Liver (tissue), 9 donors: ENCODE results near the gene ALCAM. TPM values are rescaled to one million over a fixed set of nuclear protein-coding genes. Genes with fewer than 3 reads are reported as not detected.

Experiments
- DNase-seq: peaks from one replicate; pipeline ENCODE4 v3.0.0-alpha.2; 2017; ENCODE audit warnings: low spot score
- H3K27ac ChIP-seq, 2 donors: one replicate each; pipeline ENCODE4 v1.7.0; 2013; ENCODE audit warnings: inconsistent platforms in 2 of 2, low read length in 2 of 2, control low read depth in 1 of 2, low read depth in 1 of 2, mild to moderate bottlenecking in 1 of 2
- H3K27me3 ChIP-seq, 4 donors: one replicate each; pipeline versions ENCODE4 v1.6.1 to v1.7.0; 2013; ENCODE audit warnings: low read length in 3 of 4, inconsistent platforms in 1 of 4, mild to moderate bottlenecking in 1 of 4, moderate library complexity in 1 of 4; ENCODE audit not compliant: control insufficient read depth in 4 of 4, insufficient read depth in 4 of 4
- H3K36me3 ChIP-seq, 4 donors: one replicate each; pipeline versions ENCODE4 v1.6.1 to v1.7.0; 2013; ENCODE audit warnings: low read length in 3 of 4, mild to moderate bottlenecking in 3 of 4, low read depth in 1 of 4, moderate library complexity in 1 of 4; ENCODE audit not compliant: control insufficient read depth in 4 of 4, insufficient read depth in 3 of 4
- H3K4me1 ChIP-seq, 4 donors: one replicate each; pipeline versions ENCODE4 v1.6.1 to v1.7.0; 2013; ENCODE audit warnings: low read length in 3 of 4, mild to moderate bottlenecking in 3 of 4, moderate library complexity in 1 of 4; ENCODE audit not compliant: control insufficient read depth in 4 of 4, insufficient read depth in 4 of 4
- H3K4me3 ChIP-seq, 3 donors: one replicate each; pipeline versions ENCODE4 v1.6.1 to v1.7.0; 2013; ENCODE audit warnings: low read length in 3 of 3, control low read depth in 1 of 3, low read depth in 1 of 3, mild to moderate bottlenecking in 1 of 3
- H3K9ac ChIP-seq, 2 donors: one replicate each; pipeline ENCODE4 v1.7.0; 2013; ENCODE audit warnings: low read length in 2 of 2, mild to moderate bottlenecking in 2 of 2, moderate library complexity in 2 of 2, control low read depth in 1 of 2, low read depth in 1 of 2
- H3K9me3 ChIP-seq, 4 donors: one replicate each; pipeline versions ENCODE4 v1.6.1 to v1.7.0; 2013; ENCODE audit warnings: low read length in 3 of 4; ENCODE audit not compliant: control insufficient read depth in 4 of 4
- EGR1 ChIP-seq, 2 donors: IDR thresholded peaks; 2 replicates each; pipeline ENCODE4 v1.6.1; 2016 to 2018; ENCODE audit warnings: antibody characterized with exemption in 2 of 2, low read depth in 2 of 2
- FOXA1 ChIP-seq: IDR thresholded peaks from 2 replicates; pipeline ENCODE4 v1.6.1; 2016; ENCODE audit warnings: antibody characterized with exemption
- FOXA2 ChIP-seq: IDR thresholded peaks from 2 replicates; pipeline ENCODE4 v1.6.1; 2016; ENCODE audit warnings: antibody characterized with exemption
- GABPA ChIP-seq, 2 donors: IDR thresholded peaks in 1 of 2; conservative IDR thresholded peaks in 1 of 2; 2 replicates each; pipeline ENCODE4 v1.6.1; 2016; ENCODE audit warnings: antibody characterized with exemption in 2 of 2, mild to moderate bottlenecking in 1 of 2, moderate library complexity in 1 of 2
- HNF4A ChIP-seq, 2 donors: conservative IDR thresholded peaks; 2 replicates each; pipeline ENCODE4 v1.6.1; 2016; ENCODE audit warnings: antibody characterized with exemption in 2 of 2, mild to moderate bottlenecking in 2 of 2
- HNF4G ChIP-seq: IDR thresholded peaks from 2 replicates; pipeline ENCODE4 v1.6.1; 2016; ENCODE audit warnings: antibody characterized with exemption
- JUND ChIP-seq, 2 donors: IDR thresholded peaks; 2 replicates each; pipeline ENCODE4 v1.6.1; 2016; ENCODE audit warnings: antibody characterized with exemption in 2 of 2
- MAX ChIP-seq: IDR thresholded peaks from 2 replicates; pipeline ENCODE4 v1.6.1; 2016; ENCODE audit warnings: antibody characterized with exemption
- NR2F2 ChIP-seq: IDR thresholded peaks from 2 replicates; pipeline ENCODE4 v1.6.1; 2016; ENCODE audit warnings: antibody characterized with exemption
- RAD21 ChIP-seq, 2 donors: IDR thresholded peaks; 2 replicates each; pipeline ENCODE4 v1.6.1; 2016; ENCODE audit warnings: antibody characterized with exemption in 2 of 2, mild to moderate bottlenecking in 2 of 2
- RXRA ChIP-seq, 2 donors: IDR thresholded peaks; 2 replicates each; pipeline ENCODE4 v1.6.1; 2017 to 2018; ENCODE audit warnings: antibody characterized with exemption in 2 of 2, mild to moderate bottlenecking in 1 of 2
- SP1 ChIP-seq: IDR thresholded peaks from 2 replicates; pipeline ENCODE4 v1.6.1; 2018; ENCODE audit warnings: antibody characterized with exemption, mild to moderate bottlenecking
- TAF1 ChIP-seq: conservative IDR thresholded peaks from 2 replicates; pipeline ENCODE4 v1.6.1; 2016; ENCODE audit warnings: antibody characterized with exemption, mild to moderate bottlenecking
- YY1 ChIP-seq: IDR thresholded peaks from 2 replicates; pipeline ENCODE4 v1.6.1; 2016; ENCODE audit warnings: antibody characterized with exemption, mild to moderate bottlenecking
- WGBS: extraction: QIAGEN DNeasy Blood & Tissue Kit; methylation state at CpG from one replicate; pipeline ENCODE4 v1.1.7; 2013; 5-methylcytosine and 5-hydroxymethylcytosine counted together
- polyA plus RNA-seq, 2 donors: library from polyadenylated mRNA; stranded (reverse) in 1 of 2; unstranded in 1 of 2; fragments of 200-250 nt in 1 of 2; fragments of >200 nt in 1 of 2; fragmentation: Nextera tagmentation in 1 of 2; extraction: Ambion mirVana in 1 of 2; gene quantifications; one replicate each; pipeline versions ENCODE4 v1.2.1 to v1.2.3, GENCODE V29; 2013 to 2015
- total RNA-seq, 2 donors: library from RNA; depleted of rRNA; stranded (reverse); fragments of >200 nt; gene quantifications; one replicate each; pipeline ENCODE4 v1.2.3, GENCODE V29; 2014
- TF ChIP-seq, protein P1 (sequence below): IDR thresholded peaks from 2 replicates; pipeline ENCODE4 v1.6.1; 2016; ENCODE audit warnings: antibody characterized with exemption
- TF ChIP-seq, protein P2 (sequence below): IDR thresholded peaks from 2 replicates; pipeline ENCODE4 v1.6.1; 2016; ENCODE audit warnings: antibody characterized with exemption, mild to moderate bottlenecking
- TF ChIP-seq, protein P3 (sequence below): fragments of 150-350 bp; IDR thresholded peaks from 2 replicates; pipeline ENCODE4 v1.5.1; 2017; ENCODE audit warnings: improper control_type of control experiment, low read depth, low read length; ENCODE audit not compliant: missing input control
- TF ChIP-seq, protein P4 (sequence below): IDR thresholded peaks from 2 replicates; pipeline ENCODE4 v1.6.1; 2016; ENCODE audit warnings: antibody characterized with exemption
- donor health status: healthy.
- donor health status: healthy.
- donor health status: healthy.
- donor health status: healthy.
- donor health status: healthy.

Gene ALCAM
- total and polyA plus RNA-seq, 4 donors, result 14.2 to 62.0 (median 32.3) TPM

- Histone ChIP-seq H3K27me3 (no peaks in the 10 kb centered on the region), H3K4me1 (peaks cover 4 to 61% (median 31%) of the 10 kb centered on the region in 4 donors)
- TF ChIP-seq HNF4A (conservative IDR thresholded peaks at IDR 0.05), result peak; percentile 94 to 96
- peak; percentile 94 for TF ChIP-seq SP1
- TF ChIP-seq, protein P1, sequence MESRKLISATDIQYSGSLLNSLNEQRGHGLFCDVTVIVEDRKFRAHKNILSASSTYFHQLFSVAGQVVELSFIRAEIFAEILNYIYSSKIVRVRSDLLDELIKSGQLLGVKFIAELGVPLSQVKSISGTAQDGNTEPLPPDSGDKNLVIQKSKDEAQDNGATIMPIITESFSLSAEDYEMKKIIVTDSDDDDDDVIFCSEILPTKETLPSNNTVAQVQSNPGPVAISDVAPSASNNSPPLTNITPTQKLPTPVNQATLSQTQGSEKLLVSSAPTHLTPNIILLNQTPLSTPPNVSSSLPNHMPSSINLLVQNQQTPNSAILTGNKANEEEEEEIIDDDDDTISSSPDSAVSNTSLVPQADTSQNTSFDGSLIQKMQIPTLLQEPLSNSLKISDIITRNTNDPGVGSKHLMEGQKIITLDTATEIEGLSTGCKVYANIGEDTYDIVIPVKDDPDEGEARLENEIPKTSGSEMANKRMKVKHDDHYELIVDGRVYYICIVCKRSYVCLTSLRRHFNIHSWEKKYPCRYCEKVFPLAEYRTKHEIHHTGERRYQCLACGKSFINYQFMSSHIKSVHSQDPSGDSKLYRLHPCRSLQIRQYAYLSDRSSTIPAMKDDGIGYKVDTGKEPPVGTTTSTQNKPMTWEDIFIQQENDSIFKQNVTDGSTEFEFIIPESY, result peak; percentile 72
- TF ChIP-seq, protein P2, sequence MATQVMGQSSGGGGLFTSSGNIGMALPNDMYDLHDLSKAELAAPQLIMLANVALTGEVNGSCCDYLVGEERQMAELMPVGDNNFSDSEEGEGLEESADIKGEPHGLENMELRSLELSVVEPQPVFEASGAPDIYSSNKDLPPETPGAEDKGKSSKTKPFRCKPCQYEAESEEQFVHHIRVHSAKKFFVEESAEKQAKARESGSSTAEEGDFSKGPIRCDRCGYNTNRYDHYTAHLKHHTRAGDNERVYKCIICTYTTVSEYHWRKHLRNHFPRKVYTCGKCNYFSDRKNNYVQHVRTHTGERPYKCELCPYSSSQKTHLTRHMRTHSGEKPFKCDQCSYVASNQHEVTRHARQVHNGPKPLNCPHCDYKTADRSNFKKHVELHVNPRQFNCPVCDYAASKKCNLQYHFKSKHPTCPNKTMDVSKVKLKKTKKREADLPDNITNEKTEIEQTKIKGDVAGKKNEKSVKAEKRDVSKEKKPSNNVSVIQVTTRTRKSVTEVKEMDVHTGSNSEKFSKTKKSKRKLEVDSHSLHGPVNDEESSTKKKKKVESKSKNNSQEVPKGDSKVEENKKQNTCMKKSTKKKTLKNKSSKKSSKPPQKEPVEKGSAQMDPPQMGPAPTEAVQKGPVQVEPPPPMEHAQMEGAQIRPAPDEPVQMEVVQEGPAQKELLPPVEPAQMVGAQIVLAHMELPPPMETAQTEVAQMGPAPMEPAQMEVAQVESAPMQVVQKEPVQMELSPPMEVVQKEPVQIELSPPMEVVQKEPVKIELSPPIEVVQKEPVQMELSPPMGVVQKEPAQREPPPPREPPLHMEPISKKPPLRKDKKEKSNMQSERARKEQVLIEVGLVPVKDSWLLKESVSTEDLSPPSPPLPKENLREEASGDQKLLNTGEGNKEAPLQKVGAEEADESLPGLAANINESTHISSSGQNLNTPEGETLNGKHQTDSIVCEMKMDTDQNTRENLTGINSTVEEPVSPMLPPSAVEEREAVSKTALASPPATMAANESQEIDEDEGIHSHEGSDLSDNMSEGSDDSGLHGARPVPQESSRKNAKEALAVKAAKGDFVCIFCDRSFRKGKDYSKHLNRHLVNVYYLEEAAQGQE, result peak; percentile 73
- TF ChIP-seq, protein P3, sequence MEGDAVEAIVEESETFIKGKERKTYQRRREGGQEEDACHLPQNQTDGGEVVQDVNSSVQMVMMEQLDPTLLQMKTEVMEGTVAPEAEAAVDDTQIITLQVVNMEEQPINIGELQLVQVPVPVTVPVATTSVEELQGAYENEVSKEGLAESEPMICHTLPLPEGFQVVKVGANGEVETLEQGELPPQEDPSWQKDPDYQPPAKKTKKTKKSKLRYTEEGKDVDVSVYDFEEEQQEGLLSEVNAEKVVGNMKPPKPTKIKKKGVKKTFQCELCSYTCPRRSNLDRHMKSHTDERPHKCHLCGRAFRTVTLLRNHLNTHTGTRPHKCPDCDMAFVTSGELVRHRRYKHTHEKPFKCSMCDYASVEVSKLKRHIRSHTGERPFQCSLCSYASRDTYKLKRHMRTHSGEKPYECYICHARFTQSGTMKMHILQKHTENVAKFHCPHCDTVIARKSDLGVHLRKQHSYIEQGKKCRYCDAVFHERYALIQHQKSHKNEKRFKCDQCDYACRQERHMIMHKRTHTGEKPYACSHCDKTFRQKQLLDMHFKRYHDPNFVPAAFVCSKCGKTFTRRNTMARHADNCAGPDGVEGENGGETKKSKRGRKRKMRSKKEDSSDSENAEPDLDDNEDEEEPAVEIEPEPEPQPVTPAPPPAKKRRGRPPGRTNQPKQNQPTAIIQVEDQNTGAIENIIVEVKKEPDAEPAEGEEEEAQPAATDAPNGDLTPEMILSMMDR, result no peak
- peak; percentile 74 to 91 for TF ChIP-seq JUND (IDR thresholded peaks at IDR 0.05)
- peak; percentile 72 for TF ChIP-seq YY1
- peak; percentile 79 for TF ChIP-seq TAF1
- TF ChIP-seq FOXA2, result peak; percentile 98
- TF ChIP-seq MAX, result peak; percentile 90
- no peak for TF ChIP-seq NR2F2
- peak in 1 of 2 donors; percentile 59 for TF ChIP-seq EGR1 (IDR thresholded peaks at IDR 0.05; ENCODE audit: low read depth in 2 of 2)
- TF ChIP-seq GABPA (IDR thresholded peaks at IDR 0.05 in 1 of 2, conservative IDR thresholded peaks at IDR 0.05 in 1 of 2), result peak in 1 of 2 donors; percentile 13
- TF ChIP-seq HNF4G, result peak; percentile 83
- TF ChIP-seq RAD21 (IDR thresholded peaks at IDR 0.05), result peak; percentile 50 to 66
- TF ChIP-seq, protein P4, sequence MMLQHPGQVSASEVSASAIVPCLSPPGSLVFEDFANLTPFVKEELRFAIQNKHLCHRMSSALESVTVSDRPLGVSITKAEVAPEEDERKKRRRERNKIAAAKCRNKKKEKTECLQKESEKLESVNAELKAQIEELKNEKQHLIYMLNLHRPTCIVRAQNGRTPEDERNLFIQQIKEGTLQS, result peak; percentile 77
- TF ChIP-seq RXRA (IDR thresholded peaks at IDR 0.05), result peak; percentile 83 to 90
- peak; percentile 89 for TF ChIP-seq FOXA1
These were observed 136.5 kb downstream of the ALCAM start for GRCh38 chr3:105503191-105503593.

More at GRCh38 chr3:105503191-105503593, 136.5 kb downstream of the ALCAM start:
- no peaks in the 10 kb centered on the region for H3K36me3 ChIP-seq
- no peaks in the 10 kb centered on the region for H3K9me3 ChIP-seq
- WGBS, result 33% methylated on average over 3 of the region's 3 CpGs
- peak overlapping the region in 1 of 2 donors; percentile 19 for H3K9ac ChIP-seq
- peak overlapping the region; percentile 48 to 59 for H3K27ac ChIP-seq
- no peak for DNase-seq
- H3K4me3 ChIP-seq, result peak overlapping the region; percentile 35 to 59 (median 55)
